Measurements from ENCODE around the gene MAML2.

The MAML2 gene

GRCh38 chr11:96207459-96208449 is 135.2 kb downstream of the MAML2 start:
- no peak for DNase-seq (ENCODE audit: low spot score)

- DNase-seq (ENCODE audit: low spot score) = no peak
Observed at GRCh38 chr11:96206955-96207354, 136.0 kb downstream of the MAML2 start.

DNA sequence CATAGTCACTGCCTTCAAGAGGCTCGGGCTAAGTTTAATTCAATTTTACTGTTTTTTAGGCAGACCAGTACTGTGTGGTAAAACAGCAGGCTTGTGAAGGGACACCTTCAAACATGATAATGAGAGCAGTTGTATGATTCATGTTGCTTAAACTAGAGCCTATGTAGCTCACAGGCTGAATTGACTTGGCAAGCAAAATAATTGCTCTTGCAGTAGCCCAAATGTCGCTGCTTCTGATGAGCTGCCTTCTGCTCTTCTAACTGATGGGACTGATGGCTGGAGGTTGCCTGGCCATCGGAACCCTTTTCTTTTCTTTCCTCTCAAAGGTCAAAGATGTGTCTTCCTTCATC is 137.6 kb downstream of the MAML2 start:
- no peak for DNase-seq (ENCODE audit: low spot score)

- DNase-seq (ENCODE audit: low spot score) = no peak
Observed at GRCh38 chr11:96204721-96205459, 138.1 kb downstream of the MAML2 start.

- no peak for DNase-seq (ENCODE audit: low spot score)
Observed at GRCh38 chr11:96204366-96204659, 138.7 kb downstream of the MAML2 start.

DNA sequence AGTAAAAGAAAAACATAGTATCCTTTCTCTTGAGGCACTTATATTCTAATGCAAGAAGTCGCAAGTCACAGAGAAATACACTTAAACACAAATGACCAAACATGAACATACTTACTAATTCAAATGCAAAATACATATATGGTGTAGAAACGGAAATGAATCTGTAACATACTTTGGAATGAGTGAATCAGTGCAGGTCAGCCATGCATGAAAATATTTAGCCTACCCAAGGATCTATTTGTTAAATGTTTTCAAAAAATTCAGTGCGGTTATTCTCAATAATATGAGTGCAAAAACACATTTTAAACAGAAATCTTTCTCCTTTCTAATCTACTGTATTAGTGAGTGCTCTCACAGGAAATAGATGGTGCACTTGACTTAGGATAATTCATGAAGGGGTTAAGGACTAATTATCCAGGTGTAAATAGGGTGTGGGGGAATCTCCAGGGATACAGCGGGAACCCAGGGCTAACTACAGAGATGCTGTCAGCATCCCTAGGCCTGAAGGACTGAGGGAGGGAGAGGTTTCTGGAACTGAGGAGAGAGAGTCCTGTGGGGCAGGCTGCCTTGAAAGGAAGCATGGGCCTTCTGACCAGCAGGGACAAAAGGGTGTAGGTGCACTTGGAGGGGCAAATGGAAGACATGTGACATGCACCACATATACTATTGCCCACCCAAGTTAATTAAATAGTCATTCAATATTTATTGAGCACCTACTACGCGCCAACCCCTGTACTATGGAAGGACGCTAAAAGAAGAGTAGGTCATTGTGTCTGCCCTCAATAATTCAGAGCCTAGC is 139.2 kb downstream of the MAML2 start:
- no peak for DNase-seq (ENCODE audit: low spot score)

DNA sequence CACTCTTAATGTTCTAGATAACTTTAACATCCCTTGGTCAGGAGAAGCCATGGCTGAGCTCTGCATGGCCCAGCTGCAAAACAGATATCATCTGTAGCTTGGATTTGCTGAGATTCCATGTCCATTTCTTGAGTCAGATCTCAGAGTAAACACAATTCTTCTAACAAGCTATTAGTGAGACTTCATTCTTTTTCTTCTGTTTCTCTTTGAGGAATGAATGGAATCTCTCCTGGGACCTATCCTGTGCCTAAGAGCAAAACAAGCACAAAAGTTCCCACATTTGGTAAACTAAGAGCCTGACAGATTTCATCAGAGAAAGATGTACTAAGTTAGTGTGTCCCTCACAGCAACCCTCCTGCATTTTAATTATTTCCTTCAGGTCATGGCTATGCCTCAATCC is 142.8 kb downstream of the MAML2 start:
- DNase-seq (ENCODE audit: low spot score) = no peak

- DNase-seq (ENCODE audit: low spot score) = no peak
Observed at GRCh38 chr11:96199563-96200025, 143.4 kb downstream of the MAML2 start.

GRCh38 chr11:96197801-96198701 is 144.9 kb downstream of the MAML2 start:
- no peak for DNase-seq (ENCODE audit: low spot score)

DNA sequence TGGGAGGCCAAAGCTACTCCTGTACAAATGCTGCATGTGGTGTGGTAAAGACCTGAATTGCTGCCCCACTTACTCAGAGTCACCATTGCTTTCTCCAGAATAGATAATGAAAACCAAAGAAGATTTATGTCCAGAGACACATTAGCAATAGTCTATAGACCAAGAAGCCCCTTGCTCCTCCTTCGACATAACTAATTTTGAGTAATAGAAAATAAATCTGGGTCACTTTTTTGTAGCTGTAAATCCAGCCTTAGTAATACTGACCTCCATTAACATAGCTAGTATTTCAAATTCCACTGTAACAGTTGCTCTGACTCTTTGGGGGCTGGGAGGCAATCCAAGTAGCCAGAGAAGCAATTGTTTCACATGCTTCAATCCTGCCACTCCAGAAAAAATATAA is 145.9 kb downstream of the MAML2 start:
- DNase-seq (ENCODE audit: low spot score) = no peak

GRCh38 chr11:96196181-96196662 is 146.8 kb downstream of the MAML2 start:
- DNase-seq (ENCODE audit: low spot score) = no peak

GRCh38 chr11:96195671-96196070 is 147.3 kb downstream of the MAML2 start:
- DNase-seq (ENCODE audit: low spot score) = no peak

GRCh38 chr11:96194581-96195374 is 148.2 kb downstream of the MAML2 start:
- no peak for DNase-seq (ENCODE audit: low spot score)

GRCh38 chr11:96193745-96194443 is 149.1 kb downstream of the MAML2 start:
- no peak for DNase-seq (ENCODE audit: low spot score)

GRCh38 chr11:96191752-96192151 is 151.2 kb downstream of the MAML2 start:
- no peak for DNase-seq (ENCODE audit: low spot score)

DNA sequence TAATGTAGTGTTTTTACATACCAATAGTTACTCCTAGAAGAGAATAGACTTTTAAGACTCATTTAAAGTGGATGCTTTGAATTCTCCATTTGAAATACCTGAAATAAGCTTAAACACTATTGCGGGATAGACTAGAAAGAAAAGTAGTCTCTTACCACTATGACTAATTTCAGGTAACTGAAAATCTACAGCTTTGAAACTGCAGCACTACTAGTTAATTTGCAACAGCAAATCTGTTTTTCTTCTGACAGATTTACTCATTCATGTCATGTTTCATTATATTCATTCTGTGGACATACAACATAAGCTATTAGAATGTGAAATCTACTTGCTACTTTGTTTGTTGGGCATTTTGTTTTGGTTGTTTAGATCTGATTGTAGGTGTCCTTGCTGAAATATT is 153.6 kb downstream of the MAML2 start:
- DNase-seq (ENCODE audit: low spot score) = no peak

DNA sequence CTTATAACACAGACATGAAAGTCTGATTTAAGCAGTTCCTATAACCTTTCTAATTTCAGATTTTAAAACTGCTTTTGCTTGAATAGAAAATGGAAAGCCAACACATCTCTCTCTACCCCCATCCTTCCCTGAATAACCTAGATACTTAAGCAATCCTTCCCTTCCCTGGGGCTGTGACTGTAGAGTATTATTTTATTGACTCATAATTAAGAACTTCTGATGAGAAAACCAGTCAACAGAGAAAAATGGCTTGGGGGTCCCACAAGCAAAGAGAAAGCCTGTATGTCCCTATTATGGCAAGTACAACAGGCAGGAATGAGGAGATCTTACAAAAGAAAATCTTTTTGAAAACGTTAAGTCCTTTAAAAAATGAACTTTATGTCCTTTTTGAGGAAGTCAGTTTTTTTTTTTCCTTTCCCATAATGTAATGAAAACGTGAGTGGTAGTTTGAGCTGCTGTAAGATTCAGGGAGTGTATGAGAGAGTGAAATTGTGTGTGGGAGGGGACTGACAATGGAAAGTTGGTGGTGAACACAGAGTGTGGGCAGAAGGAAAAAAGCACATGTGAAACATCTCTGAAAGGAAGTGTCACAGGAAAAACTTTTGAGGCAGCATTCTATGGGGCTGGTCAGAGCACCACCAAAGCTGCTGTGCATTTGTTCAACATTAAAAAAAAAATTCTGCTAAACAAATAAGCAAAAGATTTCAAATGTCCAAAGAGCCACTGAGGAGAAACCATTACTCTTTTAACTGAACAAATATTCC is 154.6 kb downstream of the MAML2 start:
- no peak for DNase-seq (ENCODE audit: low spot score)

DNA sequence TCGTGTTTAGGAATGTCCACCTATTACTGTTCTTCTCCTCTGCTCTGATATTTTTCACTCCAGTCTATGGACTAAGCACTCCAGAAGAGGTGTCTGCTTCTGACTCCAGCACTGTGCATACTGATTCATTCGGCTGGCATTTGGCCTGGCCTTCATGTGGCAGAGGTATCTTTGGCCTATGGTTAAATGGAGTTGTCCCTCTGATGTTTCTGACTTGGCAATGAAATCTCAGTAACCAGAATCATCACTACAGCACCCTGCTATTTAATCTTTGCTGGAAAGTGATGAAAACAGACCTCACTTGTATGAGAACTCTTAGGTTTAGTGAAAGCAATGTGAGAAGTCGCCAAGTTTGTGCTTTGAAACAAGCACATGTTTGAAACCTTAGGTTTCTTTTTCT is 155.2 kb downstream of the MAML2 start:
- DNase-seq (ENCODE audit: low spot score) = no peak

GRCh38 chr11:96186806-96187205 is 156.2 kb downstream of the MAML2 start:
- DNase-seq (ENCODE audit: low spot score) = no peak
